8988T (cell line): ENCODE data around the gene TMEM52B.

Source experiments
- DNase-seq: peaks from one replicate; pipeline ENCODE4 v3.0.0; 2011

The TMEM52B gene

DNA sequence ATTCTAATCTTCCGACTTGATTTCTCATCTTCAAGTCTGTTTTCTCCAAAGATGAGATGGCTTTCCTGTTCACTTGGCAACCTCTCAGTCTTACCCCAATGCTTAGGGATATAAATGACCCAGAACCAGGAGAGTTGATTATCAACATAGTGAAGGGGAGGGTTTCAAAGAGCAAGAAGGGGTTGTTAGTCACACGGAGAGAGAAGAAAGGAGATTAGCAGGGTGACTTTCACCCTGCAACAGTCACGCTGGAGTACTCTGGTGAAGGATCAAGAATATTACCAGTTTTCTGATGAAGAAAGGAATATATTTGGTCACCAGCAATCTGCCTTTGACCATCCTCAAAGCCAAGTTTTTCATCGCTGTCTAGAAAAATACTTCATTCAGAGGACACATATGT, at the start of gene TMEM52B:
TMEM52B (plus strand) TSS at position 212 of the 400 bp plus-strand sequence. CDS start 543 bp downstream, outside the sequence.
- DNase-seq, result no peak

DNA sequence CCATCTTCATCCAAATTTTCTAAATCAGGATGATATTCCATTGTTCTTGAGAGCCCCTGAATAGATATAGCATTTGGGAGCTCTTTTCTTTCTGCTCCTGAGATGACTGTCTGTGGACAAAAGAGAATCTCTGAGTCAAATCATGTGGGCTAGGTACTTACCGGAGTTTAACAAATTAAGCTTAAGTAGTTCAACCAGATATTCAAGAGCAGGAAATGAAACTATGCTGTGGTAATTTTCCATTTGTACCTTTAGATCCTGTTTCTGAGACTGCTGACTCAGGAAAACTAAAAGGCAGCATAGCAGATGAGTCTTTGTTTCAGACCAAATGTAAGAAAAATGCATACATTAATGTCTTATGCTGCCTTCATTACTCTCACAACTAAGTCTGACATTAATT, 48.8 kb upstream of the TMEM52B start, which contains the start of gene CLEC7A:
CLEC7A (minus strand) TSS at position 158 of the 400 bp plus-strand sequence; CDS start at position 41, 117 bp downstream.
- no peak for DNase-seq

DNA sequence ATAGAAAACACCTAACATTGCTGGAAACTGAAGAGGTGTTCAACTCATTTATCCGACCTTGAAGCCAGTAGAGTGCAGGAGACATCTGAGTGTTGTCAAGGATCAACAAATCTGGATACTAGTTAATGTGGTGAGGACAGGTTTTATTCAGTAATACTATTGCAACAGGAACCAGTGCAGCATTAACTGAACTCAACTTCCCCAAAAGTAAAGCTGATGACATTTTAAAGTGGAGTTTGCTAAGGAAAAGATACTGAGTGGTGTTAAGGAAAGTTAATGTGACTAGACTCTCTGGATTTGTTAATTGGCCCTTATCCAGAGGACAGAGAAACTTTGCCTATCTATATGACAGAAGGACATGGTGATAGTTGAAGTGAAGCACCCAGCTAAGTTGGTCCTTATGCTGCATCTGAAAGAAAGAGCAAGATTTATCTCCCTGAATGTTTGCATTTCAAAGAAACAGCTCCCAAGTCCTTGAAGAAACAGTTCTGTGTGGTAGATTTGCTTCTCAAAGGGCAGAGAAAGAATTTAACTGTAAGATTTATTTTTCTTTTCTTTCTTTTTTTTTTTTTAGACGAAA, 47.6 kb upstream of the TMEM52B start:
- DNase-seq, result no peak

DNA sequence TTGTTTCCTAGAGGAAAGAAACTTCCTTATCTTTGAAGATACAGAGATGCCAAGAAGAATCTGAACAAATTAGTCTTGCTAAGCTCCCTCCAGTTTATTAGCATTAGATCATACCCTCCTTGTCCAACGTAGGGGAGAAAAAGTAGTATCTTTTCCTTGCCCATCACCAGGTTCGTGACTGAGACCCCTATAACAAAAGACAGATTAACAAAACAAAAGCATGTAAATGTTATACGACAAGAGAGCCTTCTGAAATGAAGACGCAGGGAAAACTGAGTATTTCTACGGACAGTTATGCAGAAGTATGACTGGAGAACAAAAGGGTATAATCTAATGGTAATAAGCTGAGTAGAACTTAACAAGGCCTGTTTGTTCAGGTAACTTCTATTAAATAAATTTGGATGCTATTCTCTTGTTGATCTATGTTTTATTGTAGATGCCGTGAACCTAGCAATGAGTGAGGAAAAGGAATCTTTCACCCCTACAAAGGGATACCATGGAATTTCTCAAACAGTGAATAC, 45.9 kb upstream of the TMEM52B start:
- DNase-seq, result no peak

DNA sequence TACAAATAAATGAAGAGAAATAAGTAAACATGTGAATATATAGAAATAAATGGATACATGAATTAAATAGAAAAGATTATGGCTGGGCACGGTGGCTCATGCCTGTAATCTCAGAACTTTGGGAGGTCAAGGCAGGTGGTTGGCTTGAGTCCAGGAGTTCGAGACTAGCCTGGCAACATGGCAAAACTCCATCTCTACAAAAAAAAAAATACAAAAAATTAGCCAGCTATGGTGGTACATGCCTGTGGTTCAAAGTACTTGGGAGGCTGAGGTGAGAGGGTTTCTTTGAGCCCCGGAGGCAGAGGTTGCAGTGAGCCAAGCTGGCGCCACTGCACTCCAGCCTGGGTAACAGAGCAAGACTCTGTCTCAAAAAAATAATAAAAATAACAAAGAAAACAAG, 43.7 kb upstream of the TMEM52B start:
- no peak for DNase-seq

DNA sequence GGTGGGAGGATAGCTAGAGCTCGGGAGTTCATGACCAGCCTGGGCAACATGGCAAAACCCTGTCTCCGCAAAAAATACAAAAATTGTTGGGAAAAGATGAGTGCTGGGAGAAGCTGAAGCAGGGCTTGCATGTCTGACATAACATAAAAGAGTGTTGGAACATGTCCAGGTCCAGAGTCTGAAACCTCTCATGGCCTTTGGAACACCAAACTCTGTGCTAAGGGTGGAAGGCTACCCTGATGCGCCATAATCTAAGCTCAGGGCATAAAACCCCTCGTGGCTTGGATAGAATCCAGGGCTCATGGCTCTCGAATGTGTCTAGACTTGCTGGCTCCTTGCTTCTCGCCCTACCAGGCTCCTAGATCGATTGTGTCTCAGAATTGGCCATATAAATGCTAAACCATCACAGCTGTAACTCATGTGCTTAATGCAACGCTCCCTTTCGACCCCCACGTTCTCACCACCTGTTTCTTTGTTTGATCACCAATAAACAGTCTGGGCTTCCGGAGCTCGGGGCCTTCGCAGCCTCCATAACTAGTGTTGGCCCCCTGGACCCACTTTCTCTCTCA, 42.1 kb upstream of the TMEM52B start:
- DNase-seq, result no peak

DNA sequence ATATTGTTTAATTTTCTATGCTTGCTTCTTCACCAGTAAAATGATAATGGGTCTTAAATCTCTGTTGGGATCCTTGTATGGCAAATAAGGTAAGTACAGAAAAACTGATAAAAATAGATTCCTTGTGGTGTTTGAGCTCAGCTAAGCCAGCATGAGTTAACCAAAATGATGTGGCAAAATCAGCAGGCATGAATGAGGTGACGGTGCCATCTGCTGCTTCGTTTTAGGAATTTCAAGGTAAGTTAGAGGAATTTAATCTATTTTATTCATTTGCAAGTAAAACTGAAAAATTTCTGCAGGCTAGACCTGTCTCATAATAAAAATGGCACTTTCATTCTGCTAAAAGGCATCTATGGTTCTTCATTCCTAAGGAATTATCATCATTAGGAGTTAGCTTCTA, 38.8 kb upstream of the TMEM52B start:
- DNase-seq, result no peak

DNA sequence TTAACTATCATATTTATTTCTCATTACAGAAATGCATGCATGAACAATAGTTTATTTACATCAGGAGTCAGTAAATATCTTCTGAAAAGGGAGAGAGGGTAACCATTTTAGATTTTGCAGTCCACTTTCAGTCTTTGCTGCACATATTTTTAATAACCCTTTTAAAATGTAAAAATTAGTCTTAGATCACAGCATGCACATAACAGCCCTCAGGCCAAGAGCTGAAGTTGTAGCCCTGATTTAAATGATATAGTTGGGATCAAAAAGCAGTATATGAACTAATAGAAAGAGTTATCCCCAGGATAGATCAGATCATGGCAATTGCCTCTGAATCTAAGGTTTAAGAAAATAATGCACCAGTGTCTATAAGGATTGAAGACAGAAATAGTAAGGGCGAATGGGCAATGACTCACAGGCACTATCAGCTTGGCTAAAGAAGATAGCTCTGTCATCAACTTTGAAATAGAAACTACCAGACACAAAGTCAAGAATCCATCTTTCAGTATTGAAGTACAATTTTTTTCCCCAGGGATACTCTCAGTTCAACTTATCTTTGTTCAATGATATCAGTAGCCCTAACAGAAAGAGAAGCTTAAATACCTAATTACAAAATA, 35.7 kb upstream of the TMEM52B start:
- no peak for DNase-seq

DNA sequence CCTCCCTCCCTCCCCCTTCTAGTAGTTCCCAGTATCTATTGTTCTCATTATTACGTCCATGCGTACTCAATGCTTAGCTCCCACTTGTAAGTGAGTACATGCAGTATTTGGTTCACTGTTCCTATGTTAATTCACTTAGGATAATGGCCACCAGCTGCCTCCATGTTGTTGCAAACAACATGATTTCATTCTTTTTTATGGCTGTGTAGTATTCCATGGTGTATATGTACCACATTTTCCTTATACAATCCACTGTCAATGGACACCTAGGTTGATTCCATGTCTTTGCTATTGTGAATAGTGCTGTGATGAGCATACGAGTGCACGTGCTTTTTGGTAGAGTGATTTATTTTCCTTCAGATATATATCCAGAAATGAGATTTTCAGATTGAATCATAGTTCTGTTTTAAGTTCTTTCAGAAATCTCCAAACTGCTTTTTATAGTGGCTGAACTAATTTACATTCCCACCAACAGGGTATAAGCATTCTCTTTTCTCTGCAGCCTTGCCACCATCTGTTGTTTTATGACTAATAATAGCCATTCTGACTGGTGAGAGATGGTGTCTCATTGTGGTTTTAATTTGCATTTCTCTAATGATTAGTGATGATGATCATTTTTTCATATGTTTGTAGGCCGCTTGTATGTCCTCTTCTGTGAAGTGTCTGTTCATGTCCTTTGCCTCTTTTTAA, 31.0 kb upstream of the TMEM52B start:
- no peak for DNase-seq

DNA sequence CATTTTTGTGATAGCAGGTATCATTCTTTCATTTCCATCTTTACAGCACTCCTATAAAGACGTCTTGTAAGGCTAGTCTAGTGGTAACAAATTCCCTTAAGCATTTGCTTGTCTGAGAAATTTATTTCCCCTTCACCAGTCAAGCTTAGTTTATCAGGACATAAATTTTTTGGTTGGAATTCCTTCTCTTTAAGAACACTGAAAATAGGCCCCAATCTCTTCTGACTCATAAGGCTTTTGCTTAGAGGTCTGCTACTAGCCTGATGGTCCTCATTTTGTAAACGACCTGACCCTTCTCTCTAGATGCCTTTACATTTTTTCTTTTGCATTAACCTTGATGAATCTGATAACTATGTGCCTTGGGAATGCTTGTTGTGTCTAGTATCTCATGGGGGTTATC, 27.2 kb upstream of the TMEM52B start:
- DNase-seq, result no peak

DNA sequence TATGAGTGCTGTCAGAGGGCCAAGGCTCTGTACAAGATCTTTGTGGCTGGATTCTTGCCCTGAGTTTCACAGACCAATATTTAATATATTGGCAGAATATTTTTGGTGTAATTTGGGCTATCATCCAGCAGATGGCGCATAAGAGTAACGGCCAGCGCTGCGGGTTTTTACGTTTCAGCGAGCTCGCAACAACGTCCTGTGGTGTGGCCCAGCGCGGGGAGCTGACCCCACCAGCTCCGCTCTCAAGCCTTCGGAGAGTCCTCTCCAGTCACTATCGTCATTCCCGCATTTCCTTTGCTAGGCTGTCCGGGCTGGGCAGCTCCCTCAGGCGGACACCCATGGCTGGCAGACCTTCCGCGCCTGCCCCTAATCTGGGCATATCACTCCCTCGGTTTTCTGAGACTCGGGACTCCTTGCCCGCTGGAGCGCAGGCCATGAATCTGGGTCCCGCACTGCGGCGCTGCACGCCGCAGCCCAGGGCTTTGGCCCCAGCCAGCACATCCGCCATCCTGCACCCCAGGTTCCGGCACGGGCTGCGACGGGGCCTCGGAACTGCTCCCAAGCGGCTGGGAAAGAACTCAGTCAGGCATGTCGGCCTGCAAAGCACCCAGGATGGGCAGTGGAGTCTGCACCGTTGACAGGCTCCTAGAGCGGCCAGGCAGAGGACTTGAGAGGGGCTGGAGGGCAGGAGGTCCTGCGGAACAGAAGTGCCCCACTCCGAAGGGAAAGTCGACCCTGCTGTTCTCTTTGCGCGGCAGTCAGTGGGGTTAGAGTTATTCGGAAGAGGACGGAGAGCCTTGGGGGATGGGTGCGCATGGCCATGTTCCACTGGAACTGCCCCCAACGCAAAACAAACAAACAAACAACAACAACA, 25.3 kb upstream of the TMEM52B start:
- DNase-seq, result peak; percentile 15

DNA sequence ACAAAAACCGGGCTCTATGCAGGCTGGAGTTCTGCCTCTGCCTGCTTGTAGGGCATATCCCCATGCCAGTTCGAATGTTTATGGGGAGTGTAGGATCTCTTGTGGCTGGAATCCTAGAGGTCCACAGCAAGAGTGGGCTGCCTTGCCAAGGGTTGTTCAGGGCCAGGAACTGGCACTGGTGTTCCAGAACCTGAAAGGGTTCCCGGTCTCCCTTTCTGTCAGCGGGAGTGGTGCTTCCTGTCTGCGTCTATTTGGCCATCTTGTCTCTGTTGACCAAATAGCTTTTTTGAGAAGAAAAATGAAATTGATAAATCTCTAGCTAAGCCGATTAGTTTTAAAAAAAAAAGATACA, 24.7 kb upstream of the TMEM52B start:
- no peak for DNase-seq

DNA sequence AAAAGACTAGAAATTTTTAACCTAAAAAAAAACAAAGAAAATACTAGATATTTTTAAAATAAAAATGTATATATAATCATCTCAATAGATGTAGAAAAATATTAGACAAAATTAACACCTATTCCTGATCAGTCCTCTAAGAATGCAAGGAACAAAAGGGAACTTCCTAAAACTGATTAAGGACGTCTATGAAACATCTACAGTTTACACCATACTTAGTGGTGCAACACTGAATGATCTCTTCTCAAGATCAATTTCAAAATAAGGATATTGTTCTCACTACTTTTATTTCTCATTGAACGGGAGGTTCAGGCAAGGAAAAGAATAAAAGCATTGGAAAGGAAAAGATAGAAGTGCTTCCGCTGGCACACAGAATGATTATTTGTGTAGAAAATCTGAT, 22.9 kb upstream of the TMEM52B start:
- no peak for DNase-seq

DNA sequence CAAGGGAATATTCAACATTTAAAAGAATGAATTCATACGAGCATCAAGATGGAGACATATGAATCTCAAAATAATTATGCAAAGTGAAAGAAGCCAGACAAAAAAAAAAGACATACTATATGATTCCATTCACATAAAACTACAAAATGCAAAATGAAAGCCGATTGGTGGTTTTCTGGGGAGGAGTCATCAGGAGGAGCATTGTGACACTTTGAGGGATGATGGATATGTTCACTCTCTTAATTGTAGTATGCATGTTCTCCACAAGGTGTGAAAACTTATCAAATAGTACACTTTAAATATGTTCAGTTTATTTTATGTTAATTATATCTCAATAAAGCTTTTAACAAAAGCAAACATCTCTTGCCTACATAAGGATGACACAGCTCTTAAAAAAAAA, 20.4 kb upstream of the TMEM52B start:
- DNase-seq, result no peak

DNA sequence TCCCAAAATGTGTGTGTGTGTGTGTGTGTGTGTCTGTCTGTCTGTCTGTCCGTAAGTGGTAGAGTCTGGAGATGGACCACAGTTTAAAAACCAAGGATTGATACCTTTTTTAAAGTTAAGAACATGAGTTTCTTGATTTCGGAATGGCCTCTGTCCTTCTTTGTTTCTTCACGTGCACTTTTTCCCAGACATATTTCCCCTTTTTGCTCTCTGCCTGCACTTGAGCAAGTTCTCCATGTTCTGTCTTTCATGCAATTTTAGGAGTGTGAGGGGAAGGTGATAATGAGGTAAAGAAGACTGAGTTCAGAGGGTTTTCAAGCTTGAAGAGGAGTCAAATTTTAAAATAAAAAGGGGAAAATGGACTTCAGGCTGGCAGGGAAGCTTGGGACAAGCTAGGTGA, 19.6 kb upstream of the TMEM52B start:
- no peak for DNase-seq

DNA sequence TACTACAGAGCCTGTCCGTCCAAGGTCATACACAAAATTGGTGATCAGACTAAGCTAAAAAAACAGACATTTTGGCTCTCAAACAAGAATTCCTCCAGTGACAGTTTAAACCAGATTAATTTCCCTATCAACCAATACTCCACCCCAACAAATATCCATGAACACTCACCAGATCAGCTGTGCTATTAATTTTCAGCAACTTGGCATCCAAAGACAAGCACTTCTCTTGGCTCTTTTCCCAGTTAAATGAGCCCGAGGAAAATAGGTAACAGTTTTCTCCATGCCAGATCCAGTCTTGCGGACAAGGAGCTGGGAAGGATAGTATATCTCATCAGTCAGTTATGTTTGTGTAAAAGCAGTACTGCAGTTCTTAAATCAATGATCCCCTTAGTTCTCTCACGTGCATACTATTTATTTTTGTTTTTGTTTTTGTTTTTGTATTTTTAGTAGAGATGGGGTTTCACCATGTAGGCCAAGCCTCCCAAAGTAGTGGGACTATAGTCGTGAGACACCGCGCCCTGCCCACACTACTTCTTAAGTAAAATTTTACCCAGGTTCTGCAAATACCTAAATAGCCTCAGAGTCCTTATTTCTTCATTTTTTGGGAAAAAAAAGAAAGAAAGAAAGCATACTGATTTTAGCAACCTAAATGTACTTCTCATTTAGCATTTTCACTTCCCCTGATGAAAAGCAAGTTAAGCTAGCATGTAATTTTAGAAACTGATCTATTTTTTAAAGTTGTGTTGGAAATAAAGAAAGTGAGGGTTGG, 18.0 kb upstream of the TMEM52B start:
- DNase-seq, result no peak

DNA sequence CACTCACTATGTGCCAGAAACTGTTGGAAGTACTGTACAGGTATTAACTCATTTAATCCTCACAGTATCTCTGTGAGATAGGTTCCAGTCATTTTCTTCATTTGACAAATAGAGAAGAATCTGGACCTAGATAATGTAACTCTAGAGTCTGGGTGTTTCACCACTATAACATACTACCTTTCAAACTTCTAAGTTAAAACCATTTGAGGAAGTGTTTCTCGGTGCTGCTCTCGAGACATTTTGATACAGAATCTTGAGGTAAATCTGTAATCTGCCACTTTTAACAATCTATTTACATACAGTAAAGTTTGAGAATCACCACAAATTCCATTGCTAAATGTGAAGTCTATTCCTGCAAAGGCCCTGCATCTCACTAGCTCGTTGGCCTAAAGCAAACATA, 15.7 kb upstream of the TMEM52B start:
- no peak for DNase-seq

DNA sequence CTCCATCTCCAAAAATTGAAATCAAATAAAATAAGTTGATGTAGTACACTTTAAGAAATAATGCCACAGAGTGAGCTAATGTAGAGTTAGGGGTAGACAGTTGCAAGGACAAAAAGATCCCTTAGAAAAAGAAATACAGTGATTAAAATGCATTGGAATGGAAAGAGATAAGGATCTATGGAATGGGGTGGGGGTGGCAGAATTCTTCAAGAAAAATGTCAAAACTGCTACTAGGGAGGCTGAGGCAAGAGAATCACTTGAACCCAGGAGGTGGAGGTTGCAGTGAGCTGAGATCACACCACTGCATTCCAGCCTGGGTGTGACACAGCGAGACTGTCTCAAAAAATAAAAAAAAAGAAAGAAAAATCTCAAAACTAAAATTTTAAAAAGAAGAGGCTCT, 13.4 kb upstream of the TMEM52B start:
- no peak for DNase-seq

DNA sequence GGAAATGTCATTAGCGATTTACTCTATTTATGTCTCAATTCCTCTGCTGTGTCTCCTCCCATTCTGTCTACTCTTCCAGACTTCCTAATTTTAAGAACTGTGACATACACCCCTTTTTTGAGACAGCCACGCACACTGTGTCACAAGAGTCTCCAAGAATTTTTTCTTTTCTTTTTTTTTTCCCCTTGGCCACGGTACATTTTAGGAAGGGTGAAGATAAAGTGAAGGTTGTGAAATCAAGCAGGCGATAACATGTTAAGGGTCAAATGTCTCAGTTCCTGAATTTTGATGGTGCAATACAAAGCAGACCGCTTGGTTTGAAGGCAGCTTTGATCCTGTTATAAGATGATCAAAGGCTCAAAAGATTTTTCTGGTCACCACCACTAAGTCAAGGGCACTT, 11.2 kb upstream of the TMEM52B start:
- no peak for DNase-seq

DNA sequence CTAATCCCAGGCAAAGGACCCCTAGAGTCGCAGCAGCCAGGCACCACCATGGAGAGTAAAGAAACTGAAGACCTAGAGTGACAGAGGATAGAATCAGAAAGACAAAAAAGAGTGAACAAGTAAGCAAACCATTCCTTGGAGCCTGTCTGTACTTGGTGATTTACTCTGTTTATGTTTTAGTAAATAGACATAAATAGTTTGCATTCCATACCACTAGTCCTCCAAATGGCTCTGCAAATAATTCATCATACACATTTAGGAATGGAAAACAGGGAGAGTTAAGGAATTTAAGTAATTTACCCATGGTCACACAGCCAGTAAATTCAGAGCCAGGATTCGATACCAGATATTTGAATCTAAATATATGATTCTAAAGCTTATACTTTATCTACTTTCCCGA, 9.7 kb upstream of the TMEM52B start:
- DNase-seq, result no peak

DNA sequence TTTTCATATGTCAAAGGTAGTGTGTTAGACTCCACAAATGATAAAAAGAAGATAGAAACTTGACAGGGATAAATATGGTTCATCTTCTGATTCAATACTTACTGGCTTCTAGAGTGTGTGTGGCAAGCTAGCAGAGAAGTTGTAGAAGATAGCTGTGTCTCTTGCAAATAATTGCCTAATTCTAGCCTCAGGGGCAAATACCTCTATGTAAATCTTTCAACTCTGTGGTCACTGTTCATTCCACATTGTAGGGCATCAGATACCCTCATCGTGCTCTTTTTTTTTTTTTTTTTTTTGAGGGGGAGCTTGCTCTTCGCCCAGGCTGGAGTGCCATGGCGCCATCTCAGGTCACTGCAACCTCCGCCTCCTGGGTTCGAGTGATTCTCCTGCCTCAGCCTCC, 8.6 kb upstream of the TMEM52B start:
- DNase-seq, result no peak
